NCI-H146 treated with DMSO at 0.1 percent for 48 hours (cell line): ENCODE measurements around the gene TBL3.
"Not testable (repeated sequence)": the region's sequence is repeated elsewhere in the genome, so short reads cannot be mapped to it uniquely, and the experiment has no call there.

ENCODE experiments used
- DNase-seq: peaks from one replicate; lab custom pipeline; 2025; ENCODE audit not compliant: unreplicated experiment; lab: John Stamatoyannopoulos, UW

Gene TBL3

DNA sequence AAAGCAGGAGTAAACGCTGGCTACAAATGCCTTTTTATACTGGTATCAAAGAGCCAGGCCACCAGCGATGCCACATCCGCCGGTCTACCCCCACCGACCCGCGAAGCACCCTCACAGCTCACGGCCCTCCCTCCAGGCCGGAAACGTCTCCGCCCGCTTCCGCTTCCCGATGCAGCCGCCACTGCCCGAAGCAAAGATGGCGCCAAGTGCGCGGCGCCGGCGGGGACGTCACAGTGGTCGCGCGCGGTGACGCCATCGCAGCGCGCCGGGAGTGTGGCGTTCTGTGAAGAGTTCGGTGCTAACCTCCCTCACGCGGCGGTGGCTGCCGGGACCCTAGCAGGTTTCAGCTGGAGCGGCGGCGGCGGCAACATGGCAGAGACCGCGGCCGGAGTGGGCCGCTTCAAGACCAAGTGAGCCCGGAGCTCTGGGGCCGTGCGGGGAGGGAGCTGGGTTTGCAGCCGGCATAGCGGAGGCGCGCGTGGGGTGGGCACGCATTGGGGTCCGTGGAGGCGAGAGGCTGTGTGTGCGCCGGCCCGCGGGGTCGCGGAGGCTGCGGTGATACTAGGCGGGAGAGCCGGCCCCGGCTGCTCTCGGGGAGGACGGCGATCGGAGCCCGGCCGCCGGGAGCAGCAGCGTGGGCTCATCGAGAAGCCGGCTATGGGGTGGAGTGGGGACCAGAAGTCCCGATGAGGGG, at the start of gene TBL3:
TBL3 (plus strand) TSS at position 258 of the 694 bp plus-strand sequence; CDS start at position 370, 112 bp downstream.
- peak; percentile 91 for DNase-seq

DNA sequence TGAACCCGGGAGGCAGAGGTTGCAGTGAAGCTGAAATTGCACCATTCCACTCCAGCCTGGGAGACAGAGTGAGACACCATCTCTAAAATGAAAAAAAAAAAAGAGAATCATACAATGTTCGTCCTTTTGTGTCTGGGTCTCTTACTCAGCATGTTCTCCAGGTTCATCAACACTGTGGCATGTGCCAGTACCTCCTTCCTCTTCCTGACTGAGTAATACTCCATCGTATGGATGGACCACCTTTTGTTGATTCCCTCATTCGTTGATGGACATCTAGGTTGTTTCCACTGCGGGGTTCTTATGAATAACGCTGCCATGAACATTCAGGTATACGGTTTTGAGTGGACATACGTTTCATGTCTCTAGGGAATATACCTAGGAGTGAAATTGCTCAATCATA, 49.5 kb upstream of the TBL3 start:
- no peak for DNase-seq

DNA sequence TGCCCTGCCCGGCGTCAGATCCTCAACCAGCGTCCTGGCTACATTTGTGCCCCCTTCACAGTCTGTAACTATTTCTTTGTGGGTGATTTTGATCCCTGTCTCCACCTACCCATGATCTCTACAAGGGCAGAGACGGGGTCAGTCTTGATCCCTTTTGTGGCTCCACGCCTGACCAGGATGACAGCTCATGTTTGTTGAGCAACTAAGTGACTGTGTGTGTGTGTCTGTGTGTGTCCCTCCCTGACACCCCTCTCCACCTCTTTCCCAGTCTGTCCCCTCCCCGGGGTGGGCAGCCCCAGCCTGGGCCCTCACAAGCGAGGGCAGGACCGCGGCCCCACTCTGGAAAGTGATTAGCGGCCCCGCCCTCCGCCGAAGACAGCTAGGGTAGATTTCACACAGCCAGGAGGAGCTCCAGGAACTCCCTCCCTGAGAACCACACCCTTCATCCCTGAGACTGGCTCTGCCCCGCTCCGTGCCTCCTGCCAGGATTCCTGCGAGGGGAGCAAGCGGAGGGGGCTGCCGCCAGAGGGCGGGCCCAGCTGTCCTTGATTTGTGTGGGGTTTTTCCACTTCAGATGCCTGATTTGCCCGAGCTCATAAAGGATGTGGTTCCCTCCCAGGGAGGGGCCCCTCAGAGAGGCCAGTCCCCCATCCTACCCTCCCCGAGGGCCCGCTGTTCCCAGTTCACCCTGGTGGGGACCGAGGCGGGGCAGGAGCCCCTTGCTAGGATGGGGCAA, 48.4 kb upstream of the TBL3 start:
- DNase-seq = peak; percentile 50

DNA sequence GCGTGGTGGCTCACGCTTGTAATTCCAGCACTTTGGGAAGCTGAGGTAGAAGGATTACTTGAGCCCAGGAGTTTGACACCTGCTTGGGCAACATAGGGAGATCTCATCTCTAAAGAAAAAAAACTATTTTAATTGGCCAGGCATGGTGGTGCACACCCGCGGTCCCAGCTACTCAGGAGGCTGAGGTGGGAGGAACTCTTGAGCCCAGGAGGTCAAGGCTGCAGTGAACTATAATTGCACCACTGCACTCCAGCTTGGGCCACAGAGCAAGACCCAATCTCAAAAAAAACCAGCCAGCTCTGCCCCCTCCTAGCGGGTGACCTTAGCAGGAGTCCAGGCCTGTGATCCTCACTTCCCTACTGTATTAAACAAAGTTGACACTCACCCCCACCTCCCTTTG, 47.8 kb upstream of the TBL3 start:
- DNase-seq = no peak

DNA sequence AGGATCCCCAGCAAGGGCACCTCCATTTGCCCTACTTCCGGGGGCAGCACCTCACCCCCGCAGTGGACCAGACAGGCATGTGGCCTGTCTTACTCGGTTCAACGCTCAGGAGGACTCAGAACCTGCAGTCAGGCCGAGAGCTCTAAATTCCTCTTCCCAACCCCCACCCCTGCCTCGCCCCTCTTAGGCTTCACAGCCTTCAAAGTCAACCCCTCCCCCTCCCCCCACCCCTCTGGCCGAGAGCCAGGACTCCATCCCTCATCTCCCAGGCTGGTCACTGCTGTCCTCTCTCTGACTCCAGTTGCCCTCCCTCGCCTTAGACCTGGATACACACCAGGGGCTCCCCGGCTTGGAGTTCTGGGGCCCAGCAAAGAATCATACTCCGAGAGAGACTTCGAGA, 45.6 kb upstream of the TBL3 start:
- no peak for DNase-seq

DNA sequence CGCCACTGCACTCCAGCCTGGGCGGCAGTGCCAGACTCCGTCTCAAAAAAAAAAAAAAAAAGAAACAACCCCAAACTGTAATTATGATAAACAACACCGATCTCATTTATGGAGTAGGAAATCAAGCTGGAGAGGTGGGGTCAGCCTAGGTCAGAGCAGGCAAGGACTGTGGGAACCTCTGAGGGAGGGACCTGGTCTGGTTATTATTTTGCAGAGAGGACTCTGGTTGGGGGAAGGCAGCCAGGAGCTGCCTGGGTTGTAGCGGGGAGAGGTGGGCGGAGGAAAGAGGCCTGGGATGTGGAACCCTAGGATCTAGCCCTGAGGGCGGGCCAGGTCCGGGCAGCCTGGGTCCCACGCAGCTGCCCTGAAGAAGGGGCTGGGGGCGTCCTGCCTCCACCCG, 42.7 kb upstream of the TBL3 start:
- DNase-seq = peak; percentile 40

DNA sequence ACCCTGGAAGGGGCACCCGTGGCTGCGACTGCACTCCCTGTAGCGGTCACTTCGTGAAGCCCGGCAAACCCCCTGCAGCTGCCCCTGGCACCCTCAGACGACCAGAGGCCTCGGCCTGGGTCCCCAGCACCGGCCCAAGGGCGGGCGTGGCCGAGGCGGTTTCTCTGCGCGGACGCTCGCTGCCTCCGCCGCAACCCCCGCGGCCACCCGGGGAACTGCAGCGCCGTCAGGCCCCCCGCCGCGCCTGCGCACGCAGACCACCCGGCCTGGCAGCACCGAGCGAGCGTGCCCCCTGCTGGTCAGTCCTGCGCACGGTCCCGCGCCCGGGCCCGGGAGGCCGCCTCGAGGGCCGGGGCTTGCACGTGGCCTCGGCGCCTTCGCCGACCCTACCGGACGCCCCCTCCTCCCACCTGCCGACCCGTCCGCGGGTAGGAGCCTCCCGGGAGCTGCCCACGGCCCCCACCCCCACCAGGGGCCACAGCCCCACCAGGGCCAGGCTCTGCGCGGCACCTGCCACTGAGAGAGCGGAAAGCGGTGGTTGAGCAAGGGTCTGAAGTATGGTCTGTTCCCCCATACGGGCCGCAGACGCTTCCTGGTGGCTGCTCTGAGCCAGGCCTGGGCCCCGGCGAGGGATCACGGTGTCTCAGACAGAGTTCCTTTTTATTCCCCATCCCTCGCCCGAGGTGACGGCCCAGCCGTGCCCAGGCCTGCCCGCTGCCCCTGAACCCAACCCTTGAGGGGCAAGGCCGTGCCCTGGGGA, 42.1 kb upstream of the TBL3 start:
- peak; percentile 68 for DNase-seq

DNA sequence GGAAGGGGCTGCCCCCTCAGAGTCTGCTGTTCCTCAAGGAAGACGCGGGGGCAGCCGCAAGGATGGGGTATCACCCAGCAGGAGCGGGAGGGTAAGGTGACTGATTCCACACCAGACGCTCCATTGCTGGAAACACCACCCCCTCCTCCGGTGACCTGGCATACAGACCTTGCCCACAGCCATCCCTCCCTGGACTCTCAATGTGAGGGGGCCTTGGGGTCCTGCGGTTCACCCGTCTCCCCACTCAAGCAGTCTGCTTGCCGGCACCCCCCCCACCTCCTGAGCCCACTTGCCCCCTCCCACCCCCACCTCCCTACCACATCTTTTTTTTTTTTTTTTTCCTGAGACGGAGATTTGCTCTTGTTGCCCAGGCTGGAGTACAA, 41.5 kb upstream of the TBL3 start:
- DNase-seq = no peak

DNA sequence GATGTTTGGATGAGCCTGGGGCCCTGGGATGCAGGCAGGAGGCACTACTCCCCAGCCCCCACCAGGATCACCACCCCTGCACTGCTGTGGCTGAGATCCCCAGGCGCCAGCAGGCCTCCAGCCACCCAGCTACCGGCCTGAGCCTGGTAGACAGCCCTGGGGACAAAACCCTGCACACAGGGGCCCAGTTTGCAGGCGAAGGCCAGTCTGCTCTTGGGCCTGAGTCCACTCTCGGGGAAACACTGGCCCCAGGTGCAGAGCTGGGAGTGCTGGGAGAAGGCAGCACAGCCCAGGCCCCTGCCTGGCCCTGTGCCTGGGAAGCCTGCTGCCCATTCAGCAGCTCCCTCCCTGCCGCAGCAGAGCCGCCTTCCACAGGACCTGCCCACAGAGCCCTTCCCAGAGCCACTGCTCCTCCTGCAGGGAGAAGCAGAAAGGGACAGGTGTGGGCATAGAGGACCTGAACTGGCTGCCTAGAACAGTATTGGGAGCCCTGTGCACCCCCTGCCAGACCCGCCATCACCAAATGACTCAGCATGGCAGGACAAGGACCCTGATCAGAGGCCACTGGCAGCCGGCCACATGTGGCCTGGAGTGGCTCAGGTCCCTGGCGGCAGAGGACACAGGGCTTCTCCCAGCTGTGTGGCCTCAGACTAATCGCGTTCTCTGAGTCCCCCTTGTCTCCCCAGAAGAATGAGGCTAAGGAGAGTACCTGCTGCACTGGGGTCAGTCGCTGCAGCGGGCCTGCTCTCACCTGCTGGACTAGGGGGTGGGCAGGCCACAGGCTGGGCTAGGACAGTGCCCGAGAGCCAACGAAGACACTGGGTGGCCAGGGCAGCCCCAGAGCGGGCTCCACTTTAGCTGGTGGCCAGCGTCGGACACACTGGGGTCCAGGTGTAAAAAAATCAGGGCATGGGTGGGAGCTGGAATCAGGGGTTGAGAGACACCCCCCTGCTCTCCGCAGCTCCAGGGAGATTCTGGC, 39.5 kb upstream of the TBL3 start:
- DNase-seq = no peak

DNA sequence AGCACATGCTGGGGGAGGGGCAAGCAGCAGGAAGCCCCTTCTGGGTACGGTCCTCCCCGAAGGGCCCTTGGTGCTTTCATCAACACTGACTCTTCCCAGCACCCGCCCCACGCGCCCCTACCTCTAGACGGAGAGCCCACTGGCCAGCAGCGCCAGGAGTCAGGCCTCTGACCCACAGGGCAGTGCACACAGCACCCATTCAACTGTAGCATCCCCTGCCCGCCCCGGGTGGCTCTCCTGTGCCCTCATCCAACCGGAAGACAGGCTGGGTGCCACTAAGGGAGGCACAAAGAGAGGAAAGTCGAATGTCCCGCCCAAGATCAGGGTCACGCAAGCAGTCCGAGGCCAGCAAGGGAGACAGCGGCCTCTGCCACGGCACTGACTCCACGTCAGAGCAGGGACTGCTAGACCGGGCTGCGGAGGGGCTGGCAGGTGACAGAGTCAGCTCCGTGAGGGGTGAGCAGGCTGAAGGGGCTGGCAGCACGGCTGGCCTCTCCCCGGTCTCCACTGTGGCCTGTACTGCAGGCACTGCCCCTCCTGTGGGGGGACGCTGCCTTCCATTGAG, 38.7 kb upstream of the TBL3 start:
- DNase-seq = no peak

DNA sequence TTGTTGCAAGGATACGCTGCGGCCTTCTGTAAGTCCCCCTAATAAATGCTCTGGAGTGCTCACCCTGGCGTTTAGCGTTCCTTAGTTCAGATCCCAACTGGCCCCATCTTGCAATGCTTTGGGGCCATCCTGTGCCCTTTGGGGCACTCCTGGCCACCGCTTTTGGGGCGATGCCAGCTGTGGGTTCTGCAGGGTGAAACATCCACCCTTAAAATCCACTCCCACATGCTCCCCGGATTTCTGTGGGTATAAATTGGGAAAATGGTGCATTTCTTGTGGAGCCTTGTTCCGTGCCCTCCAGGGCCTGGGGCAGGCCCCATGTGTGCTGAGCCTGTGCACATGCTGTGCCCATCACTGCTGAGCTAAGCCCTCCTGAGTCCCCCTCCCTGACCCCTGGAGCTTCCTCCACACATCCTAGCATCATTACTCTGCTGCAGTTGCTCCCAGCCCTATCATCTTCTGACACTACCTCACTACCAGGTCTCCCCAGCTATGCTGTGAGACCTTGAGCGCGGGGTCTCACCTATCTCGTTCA, 34.8 kb upstream of the TBL3 start:
- no peak for DNase-seq

DNA sequence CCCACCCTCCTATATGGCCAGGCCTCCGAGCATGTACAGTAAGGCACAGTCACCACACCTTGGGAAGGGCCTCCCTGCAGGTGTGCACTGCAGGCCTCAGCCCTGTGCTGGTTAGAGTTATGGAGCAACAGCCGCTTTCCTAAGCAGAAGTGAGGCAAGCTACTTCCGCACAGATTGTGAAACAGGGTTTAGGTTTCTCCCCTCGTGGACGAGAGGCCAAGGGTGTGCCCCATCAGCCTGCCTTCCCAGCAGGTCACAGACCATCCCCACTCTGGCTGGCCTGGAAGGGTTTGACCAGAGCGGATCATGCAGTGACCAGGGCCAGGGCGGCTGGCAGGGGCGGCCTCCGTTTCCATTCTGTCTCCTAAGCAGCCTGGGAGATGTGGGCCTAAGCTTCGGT, 33.5 kb upstream of the TBL3 start:
- DNase-seq = no peak

DNA sequence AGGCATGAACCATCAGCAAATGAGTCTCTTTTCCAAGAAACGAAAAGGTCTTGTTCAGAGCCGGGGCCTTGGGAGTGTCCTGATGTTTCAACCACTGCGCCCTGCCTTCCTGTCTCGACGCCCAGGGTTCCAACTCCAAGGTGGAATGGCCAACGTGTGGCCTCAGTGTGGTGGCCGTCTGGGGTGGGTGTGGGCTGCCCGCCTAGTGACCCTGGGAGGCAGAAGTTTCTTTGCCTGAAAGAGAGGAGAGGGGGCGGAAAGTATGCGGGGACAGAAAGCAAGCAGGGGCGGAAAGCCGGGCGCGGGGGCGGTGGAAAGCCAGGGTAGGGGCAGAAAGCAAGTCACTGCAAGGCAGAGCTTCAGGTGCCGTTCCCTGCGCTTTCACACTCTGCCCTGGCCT, 32.9 kb upstream of the TBL3 start:
- no peak for DNase-seq

DNA sequence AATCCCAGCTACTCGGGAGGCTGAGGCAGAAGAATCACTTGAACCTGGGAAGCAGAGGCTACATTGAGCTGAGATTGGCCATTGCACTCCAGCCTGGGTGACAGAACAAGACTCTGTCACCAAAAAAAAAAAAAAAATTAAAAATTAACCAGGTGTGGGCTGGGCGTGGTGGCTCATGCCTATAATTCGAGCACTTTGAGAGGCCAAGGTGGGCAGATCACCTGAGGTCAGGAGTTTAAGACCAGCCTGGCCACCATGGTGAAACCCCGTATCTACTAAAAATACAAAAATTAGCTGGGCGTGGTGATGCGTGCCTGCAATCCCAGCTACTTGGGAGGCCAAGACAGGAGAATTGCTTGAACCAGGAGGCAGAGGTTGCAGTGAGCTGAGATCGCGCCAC, 32.0 kb upstream of the TBL3 start:
- DNase-seq = not testable (repeated sequence)

DNA sequence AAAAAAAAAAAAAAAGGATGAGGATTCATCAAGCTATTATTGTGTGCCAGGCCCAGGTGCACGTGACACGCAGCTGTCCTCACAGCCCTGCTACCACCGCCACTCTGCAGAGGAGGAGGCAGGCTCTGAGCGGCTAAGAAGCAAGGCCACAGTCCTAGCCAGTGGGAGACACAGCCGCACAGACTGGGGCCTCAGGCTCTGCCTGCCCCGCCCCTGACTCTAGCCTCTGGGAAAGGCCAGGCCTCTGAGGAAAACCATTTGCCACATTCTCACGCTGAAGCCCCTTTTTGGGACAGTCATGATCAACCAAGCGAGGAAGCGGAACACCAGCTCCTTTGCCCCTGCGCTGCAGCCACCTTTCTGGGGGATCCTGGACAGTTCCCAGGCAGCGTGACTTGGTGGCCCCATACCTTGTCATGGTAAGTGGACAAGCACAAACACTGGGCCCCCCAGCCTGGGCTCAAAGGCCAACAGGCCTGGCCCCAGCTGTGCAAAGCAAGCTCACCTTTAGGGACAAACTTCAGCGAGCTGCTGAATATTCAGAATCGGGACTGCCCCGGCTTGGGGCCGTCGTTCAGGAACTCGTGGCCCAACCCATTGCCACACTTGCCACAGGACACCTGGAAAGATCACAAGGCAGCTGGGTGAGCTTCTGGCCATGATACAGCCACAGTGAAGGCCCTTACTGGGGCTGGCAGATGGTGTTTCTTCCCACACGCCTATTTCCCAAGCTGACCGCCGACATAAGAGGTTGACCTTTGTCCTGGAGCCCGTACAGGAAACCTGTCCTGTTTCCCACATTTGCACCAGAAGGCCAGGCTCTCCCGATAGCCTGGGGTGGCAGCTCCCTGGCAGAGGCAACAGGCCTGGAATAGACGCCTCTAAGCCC, 31.3 kb upstream of the TBL3 start:
- DNase-seq = no peak

DNA sequence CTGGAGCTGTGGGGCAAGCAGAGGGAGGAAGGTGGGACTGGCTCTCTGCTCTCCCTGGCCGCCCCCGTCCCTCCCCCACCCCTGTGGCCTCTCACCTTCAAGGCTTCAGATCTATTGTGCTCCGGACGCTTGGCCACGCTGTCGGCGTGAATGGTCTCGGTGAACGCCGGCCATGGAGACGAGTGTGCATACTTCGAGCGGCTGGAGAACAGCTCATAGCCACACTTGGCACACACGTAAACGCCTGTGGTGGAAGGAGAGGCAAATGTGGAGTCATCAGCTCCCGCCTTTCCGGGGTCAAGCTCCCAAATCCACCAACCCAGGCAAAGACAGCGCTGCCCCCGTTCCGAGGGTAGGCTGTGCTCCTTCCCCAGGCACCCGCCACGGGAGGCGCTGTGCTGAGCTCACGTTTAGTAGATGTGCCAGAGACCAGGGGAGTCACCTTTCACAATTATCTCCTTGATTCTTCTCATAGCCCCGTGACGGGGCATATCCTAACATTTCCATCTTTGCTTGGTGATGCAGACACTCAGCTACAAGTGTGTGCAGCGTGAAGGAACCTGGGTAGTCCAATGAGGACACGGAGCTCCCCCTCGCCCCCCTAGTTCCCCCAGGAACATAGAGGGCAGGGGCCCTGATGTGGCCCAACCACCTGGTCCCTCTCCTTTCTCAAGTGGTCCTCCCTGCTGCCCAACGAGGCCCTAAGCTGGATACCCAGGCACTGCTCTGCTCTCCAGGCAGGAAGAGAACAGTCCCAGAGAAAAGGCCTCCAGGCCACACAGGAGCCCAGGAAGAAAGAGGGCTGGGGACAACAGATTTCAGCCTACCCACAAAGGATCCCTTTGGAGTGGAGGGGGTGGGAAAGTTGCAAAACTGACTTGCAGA, 30.4 kb upstream of the TBL3 start:
- no peak for DNase-seq

DNA sequence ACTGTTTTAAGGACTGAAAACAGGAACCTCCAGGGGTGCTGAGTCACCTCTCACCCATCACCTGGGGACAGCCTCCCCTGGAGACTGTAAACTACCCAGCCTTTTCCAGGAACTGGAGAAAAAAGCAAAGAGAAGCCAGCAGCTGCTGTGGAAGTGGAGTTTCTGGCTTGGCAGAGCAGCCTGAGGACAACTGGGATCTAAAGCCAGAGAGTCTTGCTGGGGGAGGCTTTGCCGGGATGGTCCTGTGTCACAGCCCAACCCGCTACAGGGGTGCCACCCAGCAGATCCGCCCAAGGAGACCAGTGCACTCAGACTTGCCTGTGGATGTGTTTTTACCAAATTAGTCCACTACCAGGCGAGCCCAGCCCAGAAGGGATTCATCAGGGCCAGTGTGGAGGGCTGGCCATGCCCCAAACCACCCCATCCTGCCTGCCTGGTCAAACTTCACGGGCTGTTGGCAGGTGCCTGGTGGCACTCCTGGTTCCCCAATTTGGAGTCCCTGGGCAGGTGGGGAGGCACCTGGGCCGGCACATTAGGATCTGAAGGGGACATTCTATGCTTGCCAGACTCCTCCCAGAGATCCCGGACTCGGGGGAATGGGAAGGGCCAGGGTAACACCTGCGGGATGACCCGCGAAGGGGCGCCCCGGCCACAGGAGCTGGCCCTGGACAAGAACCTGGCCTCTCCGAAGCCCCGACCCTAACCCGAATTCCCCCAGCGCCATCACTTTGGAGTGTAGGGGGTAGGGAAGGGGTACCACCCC, 29.6 kb upstream of the TBL3 start:
- DNase-seq = no peak
